WERI-Rb-1 (cell line): ENCODE measurements around the gene CNBD2.

Source experiments
- DNase-seq: peaks from one replicate; pipeline ENCODE4 v3.0.0-alpha.2; 2020
- H3K27ac ChIP-seq: fragments of 250-450 bp; sonication (Bioruptor Pico); 2 replicates; pipeline ENCODE4 v1.5.1; 2020; ENCODE audit warnings: mild to moderate bottlenecking, moderate library complexity
- H3K27me3 ChIP-seq: fragments of 250-450 bp; sonication (Bioruptor Pico); 2 replicates; pipeline ENCODE4 v1.5.1; 2021; ENCODE audit warnings: mild to moderate bottlenecking, low read depth, moderate library complexity; ENCODE audit not compliant: insufficient read depth, severe bottlenecking
- H3K36me3 ChIP-seq: fragments of 250-450 bp; sonication (Bioruptor Pico); 2 replicates; pipeline ENCODE4 v1.5.1; 2020; ENCODE audit warnings: mild to moderate bottlenecking, moderate library complexity
- H3K4me3 ChIP-seq: 2 replicates; pipeline ENCODE4 v1.5.1; 2011; ENCODE audit warnings: low read depth, mild to moderate bottlenecking, control low read depth, low read length
- H3K9me3 ChIP-seq: fragments of 250-450 bp; sonication (Bioruptor Pico); 2 replicates; pipeline ENCODE4 v1.5.1; 2021; ENCODE audit warnings: mild to moderate bottlenecking, moderate library complexity; ENCODE audit not compliant: severe bottlenecking
- CTCF ChIP-seq: IDR thresholded peaks from 2 replicates; pipeline ENCODE4 v1.5.1; 2011; ENCODE audit warnings: low read depth, mild to moderate bottlenecking, control low read depth, inconsistent platforms, low read length

CNBD2 gene

GRCh38 chr20:36055145-36055544 is 86.8 kb downstream of the CNBD2 start:
- no peak overlapping the region for H3K4me3 ChIP-seq
- H3K27me3 ChIP-seq = no peaks in the 10 kb centered on the region
- H3K36me3 ChIP-seq = peaks cover 4% of the 10 kb centered on the region
- H3K9me3 ChIP-seq = no peaks in the 10 kb centered on the region
- no peak overlapping the region for H3K27ac ChIP-seq
- DNase-seq = no peak
- TF ChIP-seq CTCF = no peak

- Histone ChIP-seq H3K27ac (no peak overlapping the region), H3K27me3 (no peaks in the 10 kb centered on the region), H3K9me3 (no peaks in the 10 kb centered on the region), H3K36me3 (no peaks in the 10 kb centered on the region), H3K4me3 (no peak overlapping the region)
- TF ChIP-seq CTCF = no peak
- no peak for DNase-seq
Observed at GRCh38 chr20:36060676-36061075, 92.3 kb downstream of the CNBD2 start.

GRCh38 chr20:36061754-36062153 is 93.4 kb downstream of the CNBD2 start:
- no peak for DNase-seq
- H3K27me3 ChIP-seq = no peaks in the 10 kb centered on the region
- no peak overlapping the region for H3K4me3 ChIP-seq
- no peak for TF ChIP-seq CTCF
- H3K36me3 ChIP-seq = no peaks in the 10 kb centered on the region
- no peaks in the 10 kb centered on the region for H3K9me3 ChIP-seq
- H3K27ac ChIP-seq = no peak overlapping the region

- TF ChIP-seq CTCF = no peak
- no peak for DNase-seq
Observed at GRCh38 chr20:36062799-36063198, 94.4 kb downstream of the CNBD2 start.

GRCh38 chr20:36063916-36064657 is 95.7 kb downstream of the CNBD2 start:
- Histone ChIP-seq H3K4me3 (no peak overlapping the region), H3K9me3 (no peaks in the 10 kb centered on the region), H3K36me3 (no peaks in the 10 kb centered on the region), H3K27me3 (no peaks in the 10 kb centered on the region), H3K27ac (no peak overlapping the region)
- TF ChIP-seq CTCF = no peak
- no peak for DNase-seq

More at GRCh38 chr20:36062799-36063198, 94.4 kb downstream of the CNBD2 start:
- Histone ChIP-seq H3K27ac (no peak overlapping the region), H3K9me3 (no peaks in the 10 kb centered on the region), H3K36me3 (no peaks in the 10 kb centered on the region), H3K4me3 (no peak overlapping the region), H3K27me3 (no peaks in the 10 kb centered on the region)
